HUDEP-2 (cell line): ENCODE data around the gene LRRC27.
A peak's percentile ranks its signal among the peaks of the same experiment; 100 is the strongest.
"Not testable (repeated sequence)": the region's sequence is repeated elsewhere in the genome, so short reads cannot be mapped to it uniquely, and the experiment has no call there.

Source experiments
- DNase-seq, 76 experiments: peaks; one replicate each; lab custom pipeline; 2025; ENCODE audit not compliant: unreplicated experiment in 76 of 76; lab: John Stamatoyannopoulos, UW

Gene LRRC27

DNA sequence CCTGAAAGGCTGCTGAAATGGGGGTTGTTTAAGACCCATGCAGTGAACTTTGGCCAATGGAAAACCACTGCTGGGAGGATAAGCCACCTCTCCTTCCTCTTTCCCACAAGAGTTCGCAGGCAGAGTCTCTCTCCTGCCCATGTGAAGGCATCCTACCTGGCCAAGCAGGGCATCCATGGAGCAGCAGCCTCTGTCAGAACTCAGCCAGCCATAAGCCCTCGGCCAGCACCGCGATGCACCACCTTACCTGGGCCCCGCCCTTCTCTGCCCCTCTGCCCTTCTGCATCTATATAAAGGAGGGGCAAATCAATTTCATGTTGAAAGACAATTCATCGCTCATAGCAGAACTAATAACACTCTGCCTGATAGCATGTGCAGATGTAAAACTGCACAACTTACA is 18.1 kb upstream of the LRRC27 start:
- DNase-seq: no peak

- no peak for DNase-seq
Observed at GRCh38 chr10:132314336-132314735, 17.7 kb upstream of the LRRC27 start.

GRCh38 chr10:132314881-132315280 is 17.1 kb upstream of the LRRC27 start:
- DNase-seq: not testable (repeated sequence)

DNA sequence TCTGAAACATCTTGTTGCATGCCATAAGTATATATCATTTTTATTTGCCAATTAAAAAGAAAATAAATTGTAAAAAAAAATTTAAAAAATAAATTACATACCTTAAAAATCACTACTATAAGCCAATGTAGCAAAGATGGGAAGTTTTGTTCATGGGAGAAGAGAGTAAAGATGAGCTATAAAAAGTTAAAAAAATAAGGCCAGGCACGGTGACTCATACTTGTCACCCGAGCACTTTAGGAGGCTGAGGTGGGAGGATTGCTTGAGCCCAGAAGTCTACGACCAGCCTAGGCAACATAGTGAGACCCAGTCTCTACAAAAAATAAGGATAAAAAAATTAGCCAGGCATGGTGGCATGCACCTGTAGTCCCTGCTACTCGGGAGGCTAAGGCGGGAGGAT is 15.9 kb upstream of the LRRC27 start:
- no peak for DNase-seq

DNA sequence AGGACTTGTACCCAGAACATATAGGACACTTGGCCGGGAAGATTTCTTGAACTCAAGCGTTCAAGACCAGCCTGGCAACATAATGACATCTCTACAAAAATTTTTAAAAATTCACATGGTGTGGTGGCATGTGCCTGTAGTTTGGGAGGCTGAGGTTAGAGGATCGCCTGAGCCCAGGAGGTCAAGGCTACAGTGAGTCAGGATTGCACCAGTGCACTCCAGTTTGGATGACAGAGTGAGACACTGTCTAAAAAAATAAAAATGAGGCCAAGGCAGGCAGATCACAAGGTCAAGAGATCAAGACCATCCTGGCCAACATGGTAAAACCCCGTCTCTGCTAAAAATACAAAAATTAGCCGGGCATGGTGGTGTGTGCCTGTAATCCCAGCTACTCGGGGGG is 14.5 kb upstream of the LRRC27 start:
- DNase-seq: not testable (repeated sequence)

DNA sequence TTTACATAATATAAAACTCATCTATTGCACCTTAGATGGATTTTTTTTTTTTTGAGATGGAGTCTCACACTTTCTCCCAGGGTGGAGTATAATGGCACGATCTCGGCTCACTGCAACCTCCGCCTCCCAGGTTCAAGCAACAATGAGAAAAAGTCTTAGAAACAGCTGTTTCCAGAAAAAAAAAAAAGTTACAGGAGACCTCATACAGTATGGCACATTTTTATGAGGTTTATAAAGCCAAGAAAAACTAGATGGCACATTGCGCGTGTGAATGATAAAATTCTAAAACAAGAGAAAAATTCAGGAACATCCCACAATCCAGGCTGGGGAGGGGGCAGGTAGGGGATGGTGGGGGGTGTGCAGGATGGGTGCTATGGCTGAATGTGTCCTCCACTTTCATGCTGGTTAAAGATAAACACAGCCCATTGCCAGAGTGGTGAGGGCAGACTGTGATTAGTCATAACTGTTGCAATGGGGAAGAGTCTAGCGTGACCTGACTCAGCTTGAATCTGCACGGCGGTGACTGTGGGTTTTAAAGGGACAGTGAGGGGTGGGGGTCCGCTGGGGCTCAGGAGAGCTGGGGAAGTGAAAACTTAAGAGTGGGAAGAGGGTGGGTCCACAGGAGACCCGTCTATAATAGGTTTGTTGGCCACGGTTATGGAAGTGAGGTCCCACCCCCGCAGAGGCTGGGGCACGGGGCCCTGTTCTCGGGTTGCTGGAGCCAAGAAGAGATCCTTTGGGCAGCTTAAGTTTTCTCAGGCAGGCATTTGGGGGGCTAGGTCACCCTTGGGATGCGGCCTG is 11.9 kb upstream of the LRRC27 start:
- peak in 35 of 76 experiments; percentile 5 to 68 (median 24) for DNase-seq

GRCh38 chr10:132320654-132321469 is 11.1 kb upstream of the LRRC27 start:
- DNase-seq: no peak

GRCh38 chr10:132321726-132322125 is 10.3 kb upstream of the LRRC27 start:
- no peak for DNase-seq

DNA sequence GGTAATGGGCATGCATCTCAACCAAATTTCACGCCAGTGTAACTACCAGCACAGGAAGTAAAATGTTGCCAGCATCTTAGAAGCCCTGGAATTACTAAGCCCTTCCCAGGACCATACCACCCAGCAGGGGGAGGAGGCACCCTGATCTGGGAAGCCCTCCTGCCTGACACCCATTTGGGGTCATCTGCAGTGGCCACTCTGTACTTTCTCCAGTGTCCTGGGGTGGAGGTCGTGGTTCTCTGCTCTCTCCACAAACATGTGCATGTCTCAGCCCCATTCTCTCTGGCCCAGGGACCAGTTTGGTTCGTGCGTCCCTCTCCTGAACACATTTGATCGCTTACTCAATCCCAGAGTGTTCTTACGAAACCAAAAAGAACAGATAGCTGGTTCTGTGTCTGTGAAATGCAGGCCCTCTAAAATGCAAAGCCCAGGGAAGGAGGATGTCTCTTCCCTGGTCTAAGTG is 9.4 kb upstream of the LRRC27 start:
- no peak for DNase-seq

- no peak for DNase-seq
Observed at GRCh38 chr10:132324186-132324585, 7.8 kb upstream of the LRRC27 start.

GRCh38 chr10:132326344-132326889 is 5.6 kb upstream of the LRRC27 start:
- DNase-seq: no peak

DNA sequence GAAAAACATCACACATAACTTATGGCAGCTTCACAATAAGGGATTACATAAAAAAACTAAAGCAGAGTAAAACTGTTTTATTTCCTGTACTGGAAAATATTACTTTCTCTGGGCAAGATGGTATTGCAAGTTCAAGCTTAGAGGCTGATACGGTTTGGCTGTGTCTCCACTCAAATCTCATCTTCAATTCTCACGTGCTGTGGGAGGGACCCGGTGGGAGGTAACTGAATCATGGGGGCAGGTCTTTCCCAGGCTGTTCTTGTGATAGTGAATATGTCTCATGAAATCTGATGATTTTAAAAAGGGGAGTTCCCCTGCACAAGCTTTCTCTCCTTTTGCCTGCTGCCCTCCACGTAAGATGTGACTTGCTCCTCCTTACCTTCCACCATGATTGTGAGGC is 5.1 kb upstream of the LRRC27 start:
- DNase-seq: peak in 31 of 76 experiments; percentile 6 to 70 (median 30)

GRCh38 chr10:132328106-132328505 is 3.9 kb upstream of the LRRC27 start:
- DNase-seq: peak in 1 of 76 experiments; percentile 21

GRCh38 chr10:132328738-132329137 is 3.3 kb upstream of the LRRC27 start:
- peak in 2 of 76 experiments; percentile 10 to 20 for DNase-seq

DNA sequence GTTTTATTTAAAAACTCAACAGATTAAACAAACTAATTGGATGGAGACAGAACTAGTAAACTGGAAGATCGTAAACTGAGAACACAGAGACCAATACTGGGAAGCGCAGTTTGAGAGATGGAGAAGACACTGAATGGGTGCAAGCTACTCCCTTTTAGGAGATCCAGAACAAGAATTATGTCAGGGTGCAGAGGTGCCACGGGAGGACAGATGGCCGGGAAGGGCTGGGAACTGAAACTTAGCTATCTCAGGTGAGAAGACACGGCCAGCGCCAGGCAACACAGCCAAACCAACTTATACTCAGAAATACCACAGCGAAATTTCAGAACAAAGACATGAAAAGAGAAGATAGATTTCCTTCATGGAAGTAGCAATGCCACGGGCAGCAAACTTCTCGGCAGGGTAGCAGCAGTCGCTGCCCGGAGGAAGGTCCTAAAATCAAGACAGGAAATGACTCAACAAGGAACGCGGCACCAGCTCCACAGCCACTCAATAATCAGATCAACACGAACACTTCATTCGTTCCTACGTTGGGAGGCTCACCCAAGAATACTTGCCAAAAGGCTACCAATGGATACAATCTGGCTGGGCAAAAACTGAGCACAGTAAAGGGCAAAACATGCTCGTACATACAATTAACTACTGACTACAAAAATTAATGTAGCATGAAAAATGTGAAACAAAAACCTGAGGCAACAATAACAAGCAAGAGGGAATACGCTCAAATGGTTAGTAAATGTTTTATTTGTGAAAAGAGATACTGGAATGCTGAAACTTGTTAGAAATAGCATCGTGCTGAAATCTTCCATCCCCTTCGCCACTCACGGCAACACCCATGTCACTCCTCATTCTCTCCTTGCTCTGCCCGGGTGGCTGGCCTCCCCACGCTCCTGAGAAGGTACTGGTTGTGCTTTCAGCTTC is 2.2 kb upstream of the LRRC27 start:
- peak in 58 of 76 experiments; percentile 7 to 81 (median 43) for DNase-seq

DNA sequence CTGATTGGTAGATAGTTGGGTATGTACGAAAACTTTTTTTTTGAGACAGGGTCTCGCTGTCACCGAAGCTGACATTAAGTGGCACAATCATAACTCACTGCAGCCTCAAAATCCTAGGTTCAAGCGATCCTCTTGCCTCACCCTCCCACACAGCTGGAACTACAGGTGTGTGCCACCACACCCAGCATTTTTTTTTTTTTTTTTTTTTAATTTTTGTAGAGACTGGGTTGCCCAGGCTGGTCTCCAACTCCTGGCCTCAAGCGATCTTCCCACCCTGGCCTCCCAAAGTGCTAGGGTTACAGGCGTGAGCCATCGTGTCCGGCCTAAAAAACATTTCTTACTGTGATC is 1.5 kb upstream of the LRRC27 start:
- DNase-seq: no peak

DNA sequence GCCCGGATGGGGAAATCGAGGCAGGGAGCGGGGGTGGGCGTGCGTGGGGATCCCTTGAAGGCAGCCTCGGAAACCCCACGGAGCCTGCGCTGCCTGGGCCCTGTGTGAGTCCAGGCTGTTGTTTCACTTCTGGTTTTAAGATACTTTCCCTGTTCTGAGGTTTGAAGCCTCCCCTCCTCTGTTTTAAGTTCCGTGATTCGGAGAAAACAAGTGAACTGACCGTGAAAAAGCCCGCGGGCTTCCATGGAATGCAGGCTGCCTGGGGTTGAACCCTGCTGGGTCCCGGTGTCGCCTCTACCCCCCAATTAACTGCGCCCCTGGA is 401 bp downstream of the LRRC27 start:
- DNase-seq: no peak

DNA sequence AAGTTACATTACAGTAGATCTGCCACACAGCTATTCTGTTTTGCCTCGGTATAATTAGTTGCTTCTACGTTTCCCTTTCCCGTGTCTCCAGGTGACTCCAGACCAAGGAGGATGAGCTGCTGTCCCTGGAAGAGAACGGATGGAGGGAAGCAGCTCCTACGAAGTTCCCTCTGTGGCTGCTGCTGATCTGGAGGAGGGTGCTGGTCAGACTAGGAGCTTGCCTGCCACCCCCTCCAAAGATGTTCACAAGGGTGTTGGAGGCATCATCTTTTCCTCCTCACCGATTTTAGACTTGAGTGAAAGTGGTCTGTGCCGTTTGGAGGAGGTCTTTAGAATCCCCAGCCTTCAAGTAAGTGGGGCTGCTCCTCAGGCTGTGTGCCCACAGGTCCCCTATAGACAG is 1.4 kb downstream of the LRRC27 start:
- DNase-seq: no peak

DNA sequence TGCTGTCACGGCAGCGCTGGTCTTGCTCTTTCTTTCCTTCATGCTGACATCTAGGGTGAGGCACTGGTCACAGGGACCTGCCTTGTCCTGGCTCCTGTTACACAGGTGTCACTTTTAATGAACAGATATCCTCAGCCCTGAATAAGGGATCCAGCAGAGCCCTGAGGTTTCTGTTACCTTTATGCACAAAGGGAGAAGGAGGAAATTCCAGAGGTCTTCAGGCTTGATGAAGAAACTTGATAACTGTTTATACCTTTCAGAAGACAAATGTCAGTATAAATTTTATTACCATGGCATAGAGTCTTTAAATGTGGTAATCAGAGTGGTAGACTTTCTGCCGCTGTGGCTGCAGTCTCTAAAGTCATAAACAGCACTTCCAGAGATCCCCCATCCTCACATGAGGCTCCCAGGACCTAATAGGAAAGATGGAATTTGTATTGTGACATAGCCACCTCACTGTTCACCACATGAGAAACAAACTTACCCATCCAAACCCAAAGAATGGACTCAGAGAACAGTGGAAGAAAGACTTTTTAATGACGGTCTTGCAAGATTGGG is 2.7 kb downstream of the LRRC27 start:
- no peak for DNase-seq
